Inflammatory macrophage treated with lipopolysaccharide for 1 hour (primary cell): Measurements from ENCODE around the gene FAT3.

Experiments
- DNase-seq, 2 donors: peaks; one replicate each; pipeline ENCODE4 v3.0.0-alpha.2; 2020 to 2022

FAT3 gene

DNA sequence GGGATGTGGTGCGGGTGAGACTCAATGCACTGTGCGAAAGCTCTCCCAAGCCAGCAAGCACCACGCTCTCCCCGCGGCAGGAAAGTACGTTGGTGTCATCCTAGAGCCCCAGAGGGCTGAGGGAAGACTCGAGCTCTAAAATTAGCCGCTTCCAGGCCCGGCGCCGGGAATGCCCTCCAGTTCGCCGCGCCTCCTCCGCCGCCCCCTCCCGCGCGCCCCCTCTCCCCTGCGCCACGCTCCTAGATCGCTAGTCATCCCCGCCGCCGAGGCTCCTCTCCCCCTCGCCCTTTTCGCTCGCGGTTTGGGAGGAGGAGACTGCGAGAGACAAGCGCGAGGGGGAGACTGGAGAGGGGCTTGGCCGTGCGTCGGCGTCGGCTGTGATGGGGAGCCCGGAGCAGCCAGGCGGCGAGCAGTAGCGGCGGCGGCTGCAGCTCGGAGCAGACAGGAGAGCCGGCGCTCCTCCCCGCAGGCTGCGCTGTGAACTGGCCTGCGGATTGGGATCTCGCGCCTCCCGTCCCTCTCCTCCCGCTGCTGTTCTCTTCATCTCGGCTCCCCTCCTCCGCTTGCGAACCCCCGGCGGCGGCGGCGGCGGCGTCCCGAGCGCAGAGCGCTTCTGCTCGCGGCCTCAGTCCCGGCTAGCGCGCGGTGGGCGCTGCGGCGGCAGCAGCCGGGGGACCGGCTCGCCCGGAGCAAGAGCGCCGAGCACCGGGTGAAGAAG is at the start of gene FAT3:
FAT3 (plus strand) TSS at position 412 of the 718 bp plus-strand sequence. CDS start 127,295 bp downstream, outside the sequence.
- no peak for DNase-seq

DNA sequence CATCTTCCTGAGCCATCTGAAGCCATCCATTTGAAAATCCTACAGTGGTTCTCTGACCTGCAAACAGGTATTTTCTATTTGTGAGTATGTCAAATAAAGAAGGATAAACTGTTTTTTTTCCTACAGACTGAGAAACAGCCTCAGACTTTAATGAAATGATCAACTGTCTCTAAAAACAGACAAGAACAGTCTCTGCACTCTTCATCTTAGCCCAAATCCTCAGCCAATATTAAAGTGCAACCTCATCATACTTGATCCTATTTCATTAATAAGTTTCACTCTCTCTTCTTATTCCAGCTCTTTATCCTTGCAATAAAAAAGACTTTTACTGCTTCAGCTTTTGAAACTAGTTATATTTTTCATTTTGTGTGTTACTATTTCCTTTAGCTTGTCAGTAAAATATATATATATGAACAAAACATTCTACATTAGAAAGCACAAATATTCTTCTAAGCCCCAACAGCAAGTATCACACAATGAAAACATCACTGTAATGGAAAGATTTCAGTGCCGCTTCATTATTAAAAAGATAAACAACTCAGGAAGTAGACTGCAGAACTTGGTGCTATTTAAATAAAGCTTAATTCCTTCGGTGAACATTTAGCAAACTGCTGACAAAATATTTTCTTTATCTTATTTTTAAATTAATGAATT is 45.5 kb upstream of the FAT3 start:
- DNase-seq = no peak

DNA sequence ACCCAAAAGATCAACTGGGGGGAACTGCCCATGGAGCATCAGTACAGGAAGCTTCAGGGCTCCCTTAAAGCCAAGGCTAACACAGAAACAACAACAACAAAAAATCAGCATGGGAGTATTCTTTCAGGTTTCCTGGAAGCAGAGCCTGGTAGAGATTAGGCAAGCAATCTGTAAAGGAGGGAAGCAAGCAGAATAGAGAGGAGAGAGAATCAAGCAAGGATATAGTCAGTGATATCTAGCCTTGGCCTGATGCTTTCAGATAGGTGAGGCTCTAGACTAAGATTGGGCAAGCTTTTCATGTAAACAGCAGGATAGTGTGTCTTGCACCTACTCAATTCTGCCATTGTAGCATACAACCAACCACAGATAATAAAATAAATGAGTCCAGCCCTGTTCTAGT is 44.4 kb upstream of the FAT3 start:
- no peak for DNase-seq

DNA sequence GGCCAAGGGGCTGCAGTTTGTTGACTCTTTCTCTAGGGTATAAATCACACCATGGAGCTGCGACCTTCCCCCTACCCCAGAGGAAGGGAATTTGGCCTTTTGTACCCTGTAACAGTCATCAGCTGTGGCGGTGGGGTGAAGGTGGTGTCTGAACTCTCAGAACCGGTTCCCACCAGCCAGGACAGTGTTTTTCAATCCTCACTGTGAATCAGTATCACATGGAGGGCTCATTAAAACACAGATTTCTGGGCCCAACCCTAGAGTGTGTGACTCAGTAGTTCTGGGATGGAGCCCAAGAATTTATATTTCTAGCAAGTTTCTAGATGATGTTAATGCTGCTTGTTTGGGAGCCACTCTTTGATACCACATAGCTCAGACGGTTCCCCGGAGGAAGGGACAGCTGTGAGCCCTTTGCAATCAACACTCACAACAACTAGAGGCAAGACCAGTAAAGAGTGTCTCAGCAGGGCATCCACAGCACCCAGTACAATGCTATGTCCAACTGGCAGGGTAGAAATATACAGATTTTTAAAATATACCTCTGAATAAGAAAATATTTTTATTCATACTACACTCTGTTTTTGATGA is 43.9 kb upstream of the FAT3 start:
- DNase-seq = no peak

DNA sequence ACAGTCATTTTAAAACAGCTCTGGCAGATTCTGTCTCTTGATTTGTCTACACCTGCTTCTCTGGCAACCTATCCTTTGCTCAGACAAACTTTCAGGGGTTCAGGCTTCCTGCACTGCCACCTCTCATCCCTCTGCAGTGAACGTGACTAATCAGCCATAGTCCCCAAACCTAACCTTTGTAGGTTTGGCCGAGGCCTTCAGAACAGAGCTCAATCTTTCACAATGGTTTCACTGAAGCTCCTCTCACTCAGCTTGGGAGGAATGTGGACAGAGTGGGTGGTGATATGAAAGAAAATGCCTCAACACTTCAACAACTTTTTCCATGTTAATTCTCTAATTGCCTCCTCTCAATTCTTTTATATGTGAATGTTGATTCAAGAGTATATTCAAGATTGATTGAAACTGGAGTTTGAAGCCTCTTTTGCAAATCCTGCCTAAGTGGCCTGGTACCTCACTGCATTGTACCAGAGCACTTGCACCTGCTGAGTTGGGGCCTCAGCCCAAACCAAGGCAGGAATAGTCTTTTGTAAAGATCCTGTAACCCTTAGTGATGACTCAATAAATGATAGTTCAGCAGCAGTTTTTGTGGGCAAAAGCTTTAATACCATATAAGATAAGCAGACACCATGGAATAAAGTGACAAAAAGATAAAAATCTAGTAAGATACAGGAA is 33.9 kb upstream of the FAT3 start:
- no peak for DNase-seq

DNA sequence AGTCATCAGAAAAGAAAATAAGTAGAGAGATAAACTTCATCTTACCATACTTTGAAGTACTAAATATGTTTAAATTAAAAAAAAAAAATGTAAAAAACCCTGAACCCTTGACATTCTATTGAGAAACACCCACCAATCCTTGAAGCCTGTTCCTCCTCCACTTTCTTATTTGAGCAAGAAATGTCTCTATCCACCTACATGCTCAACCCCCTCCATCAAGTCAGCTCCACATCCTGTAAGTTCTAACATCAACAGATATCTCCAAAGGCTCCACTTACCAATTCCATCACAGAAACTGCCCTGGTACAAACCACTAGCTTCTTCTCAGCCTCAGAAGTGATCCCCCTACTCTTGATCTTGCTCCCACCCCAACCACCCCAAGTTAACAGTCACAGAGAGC is 32.5 kb upstream of the FAT3 start:
- no peak for DNase-seq

DNA sequence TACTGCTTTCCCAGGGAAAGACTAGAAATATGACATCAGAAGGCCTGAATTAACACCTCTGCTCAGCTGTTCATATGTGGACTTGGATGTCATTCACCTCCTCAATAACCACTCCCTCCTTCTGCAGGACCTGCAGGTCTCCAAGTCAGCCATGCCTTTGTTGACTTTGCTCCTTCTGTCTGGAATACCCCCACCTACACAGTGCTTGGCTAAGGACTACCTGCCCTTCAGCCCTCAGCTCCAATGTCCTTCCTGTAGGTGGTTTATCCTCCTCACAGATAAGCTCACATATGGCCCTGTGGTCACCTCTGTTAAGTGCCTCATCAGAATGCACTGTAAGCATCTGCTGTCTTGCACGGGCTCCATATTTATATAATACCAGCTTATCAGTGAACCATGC is 26.4 kb upstream of the FAT3 start:
- DNase-seq = no peak

DNA sequence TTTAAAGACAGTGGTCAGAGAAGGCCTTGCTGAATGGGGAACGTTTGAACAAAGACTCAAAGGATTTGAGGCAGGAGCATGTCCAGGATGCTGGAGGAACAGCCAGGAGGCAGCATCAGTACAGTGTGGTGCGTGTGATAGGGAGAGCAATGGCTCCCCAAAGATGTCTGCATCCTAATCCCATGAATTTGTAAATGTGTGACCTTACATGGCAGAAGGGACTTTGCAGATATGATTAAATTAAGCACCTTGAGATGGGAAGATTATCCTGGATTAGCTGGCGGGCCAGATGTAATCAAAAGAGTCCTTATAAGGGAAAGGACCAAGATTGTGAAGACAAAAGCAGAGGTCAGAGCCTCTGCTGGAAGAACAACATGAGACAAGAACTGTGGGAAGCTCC is 24.6 kb upstream of the FAT3 start:
- no peak for DNase-seq

DNA sequence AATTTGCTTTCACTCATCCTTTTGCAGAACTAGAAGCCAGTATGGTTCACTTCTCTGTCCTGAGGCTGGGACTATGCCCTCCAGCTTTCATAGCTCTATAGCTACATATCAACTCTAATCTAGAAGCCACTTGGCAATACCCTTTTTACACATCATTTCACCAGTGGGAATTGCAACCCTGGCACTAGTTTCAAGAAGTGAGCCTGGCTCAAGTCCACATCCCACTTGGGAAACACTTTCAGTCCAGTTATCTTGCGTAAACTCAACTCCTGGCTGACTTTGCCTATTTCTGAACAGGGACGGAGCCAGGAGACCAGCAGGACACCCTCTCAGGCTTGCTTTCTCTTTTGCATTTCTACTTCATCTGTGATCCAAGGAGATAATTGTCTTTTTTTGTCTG is 19.9 kb upstream of the FAT3 start:
- no peak for DNase-seq

DNA sequence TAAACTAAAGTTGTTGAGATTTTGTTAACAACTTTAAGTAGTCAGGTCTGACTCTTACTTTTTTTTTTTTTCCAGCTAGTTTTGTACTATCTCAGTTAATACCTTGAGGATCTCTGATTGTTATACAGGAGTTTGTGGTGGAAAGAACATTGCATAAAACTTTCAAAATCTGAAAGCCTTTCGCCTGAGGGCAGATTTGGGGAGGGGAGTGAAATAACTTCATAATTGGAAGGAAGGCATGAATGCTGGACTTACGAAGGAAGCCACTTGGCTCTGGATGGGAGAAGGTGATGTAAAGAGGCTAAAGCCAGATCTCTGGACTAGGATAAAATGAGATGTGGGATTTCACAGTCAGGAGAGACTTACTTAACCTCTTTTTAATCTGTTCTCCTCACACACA is 18.2 kb upstream of the FAT3 start:
- DNase-seq = no peak

DNA sequence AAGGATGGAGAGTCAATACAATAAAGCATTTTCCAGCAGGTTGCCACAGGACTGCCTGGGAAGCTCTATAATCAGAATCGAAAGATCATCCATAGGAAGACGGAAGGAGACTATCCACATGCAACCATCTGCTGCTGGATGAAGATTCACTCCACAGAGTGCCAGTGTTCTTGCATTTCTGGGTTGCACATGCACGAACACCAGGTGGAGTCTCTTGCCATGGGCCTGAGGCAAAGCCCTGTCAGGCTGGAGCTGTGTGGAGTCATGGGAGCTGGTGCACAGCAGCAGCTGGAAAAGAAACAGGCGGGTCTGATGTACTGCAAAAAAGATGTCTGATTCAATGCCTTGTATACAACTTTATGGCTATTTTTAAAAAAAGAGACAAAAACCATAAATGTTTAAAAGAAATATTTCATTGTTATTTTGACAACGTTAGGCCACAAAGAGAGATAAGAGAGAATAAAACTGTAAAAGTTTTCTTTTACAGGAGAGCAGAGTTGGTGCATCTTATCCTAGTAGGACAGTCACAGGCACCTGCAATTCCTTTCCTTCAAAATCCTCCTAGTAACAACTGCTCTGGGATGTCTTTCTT is 12.9 kb upstream of the FAT3 start:
- DNase-seq = no peak

DNA sequence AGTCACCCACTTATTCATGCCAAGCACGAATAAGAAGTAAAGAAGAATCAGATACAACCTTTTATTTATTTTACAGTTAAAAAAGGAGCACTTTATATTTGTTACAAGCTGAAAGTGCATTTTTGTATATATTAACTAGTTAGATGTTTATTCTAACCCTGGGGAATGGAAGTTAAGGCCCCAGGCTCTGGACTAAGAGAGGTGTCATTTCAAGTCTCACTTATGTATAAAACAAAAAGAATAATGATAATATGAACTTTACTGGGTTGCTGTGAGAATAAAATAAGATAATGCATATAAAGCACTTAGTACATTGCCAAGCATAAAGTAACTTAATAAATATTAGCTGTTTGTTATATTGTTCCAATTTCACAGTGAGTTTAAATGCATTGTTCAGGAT is 12.1 kb upstream of the FAT3 start:
- DNase-seq = no peak

DNA sequence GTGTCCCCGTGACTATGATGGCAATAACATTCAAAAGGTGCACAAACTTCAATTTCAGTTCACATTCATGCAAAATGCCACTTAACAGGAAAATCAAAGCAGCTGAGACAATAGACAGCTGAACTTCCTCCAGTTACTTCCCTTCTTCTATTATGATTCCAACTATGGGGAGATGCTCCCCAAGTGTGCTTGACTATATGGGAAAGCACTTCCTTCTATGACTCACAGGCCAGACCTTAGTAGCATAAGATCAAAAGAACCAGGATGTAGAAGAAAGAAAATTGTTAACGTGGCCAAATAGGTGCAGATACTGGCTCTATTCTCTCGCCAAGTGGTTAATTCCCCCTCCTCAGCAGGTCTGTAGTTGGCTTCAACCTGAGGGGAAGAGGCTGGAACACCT is 7.8 kb upstream of the FAT3 start:
- DNase-seq = no peak

DNA sequence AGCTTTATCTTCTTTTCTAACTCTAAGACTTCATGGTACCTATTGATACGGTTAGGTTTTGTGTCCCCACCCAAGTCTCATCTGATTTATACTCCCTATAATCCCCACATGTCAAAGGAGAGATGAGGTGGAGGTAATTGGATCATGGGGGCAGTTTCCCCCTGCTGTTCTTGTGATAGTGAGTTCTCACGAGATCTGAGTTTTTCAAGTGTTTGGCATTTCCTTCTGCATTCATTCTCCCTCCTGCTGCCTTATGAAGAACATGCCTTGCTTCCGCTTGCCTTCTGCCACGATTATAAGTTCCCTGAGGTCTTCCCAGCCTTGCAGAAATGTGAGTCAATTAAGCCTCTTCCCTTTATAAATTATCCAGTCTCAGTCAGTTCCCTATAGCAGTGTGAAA is 5.1 kb upstream of the FAT3 start:
- no peak for DNase-seq

DNA sequence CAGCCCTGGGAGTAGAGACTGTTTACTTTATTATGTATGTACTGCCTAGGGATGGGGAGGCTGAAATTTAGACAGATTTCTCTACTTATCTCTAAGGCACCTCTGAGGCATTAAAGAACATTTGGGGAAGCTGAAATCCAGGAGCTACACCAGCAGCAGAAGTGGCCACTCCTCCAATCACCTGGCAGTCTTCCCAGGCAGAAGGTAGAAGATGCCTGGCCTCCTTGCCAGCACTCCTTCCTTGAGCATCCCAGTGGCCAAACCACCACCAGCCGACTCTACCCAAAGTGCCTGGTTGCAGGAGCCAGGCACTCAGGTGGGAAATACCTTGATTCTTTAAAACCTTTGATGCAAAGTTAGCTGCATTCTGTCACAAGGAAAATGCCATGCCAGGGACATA is 1.9 kb upstream of the FAT3 start:
- no peak for DNase-seq

DNA sequence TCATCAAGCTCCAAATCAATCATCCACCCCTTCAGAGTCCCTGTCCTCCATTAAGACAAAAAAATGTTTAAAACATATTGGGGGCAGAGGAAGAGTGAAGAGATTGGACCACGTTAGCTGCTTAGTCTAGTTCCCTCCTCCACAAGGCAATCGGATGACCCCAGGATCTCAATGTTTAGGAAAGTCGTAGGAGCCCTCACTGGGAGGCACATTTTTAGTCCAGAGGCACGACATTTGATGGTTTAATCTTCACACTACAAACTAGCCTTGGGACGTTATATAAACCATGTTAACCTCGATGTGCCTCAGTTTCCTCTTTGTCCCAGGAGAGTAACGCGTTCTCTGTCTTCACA is 588 bp upstream of the FAT3 start:
- DNase-seq = no peak

DNA sequence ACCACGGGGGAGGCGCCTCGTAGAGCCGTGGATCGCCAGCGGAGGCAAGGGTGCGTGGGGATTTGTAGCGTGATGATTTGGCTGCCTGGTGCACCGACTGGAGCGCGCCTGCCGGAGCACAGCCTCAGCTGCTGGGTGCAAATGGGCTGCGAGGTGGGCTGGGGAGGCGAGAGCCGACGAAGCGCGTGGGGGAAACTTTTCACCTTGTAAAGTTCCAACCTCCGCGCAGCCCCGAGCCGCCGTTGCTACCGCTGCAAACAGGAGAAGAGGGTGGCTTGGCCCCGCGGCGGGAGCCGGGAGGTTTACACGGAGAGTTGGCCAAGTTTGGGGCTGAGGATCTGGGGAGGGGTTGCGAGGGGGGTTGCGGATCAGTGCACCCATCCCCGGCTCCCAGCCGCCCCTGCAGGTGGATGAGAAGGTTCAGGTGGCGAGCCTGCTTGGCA is 528 bp downstream of the FAT3 start:
- no peak for DNase-seq

DNA sequence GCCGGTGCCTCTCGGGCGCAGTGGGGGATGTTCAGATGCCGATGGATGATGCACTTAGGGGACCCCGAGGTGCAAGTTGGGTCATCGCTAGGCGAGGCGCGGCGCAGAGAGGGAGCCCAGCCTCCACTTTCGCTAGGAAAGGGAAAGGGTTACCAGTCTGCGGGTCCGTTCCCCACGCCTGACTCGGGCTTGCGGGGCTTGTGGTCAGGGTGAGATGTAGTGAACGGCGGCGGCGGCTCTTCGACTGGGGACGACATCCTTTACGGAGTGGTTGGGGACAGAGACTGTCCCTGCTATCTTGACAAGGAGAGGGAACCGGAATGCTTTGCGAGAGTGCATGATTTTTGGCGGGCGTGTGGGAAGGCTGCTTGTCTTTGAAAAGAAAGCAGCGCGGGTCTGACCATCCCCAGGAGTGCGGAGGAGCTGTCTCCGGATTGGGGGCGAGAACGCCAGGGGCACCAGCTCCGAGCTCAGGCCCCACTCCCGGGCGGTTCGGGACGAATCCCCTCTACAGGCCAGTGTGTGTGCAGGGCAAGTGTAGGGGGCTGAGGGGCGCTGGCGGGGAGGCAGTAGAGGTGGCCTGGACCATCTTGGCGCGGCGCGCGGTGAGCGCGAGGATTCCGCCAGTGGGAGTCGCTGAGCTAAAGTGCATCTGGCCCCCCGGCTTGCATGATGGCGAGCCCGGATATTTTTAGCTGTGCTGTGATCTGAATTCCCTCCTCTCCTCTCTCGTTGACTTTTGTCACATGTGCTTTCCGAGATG is 1.1 kb downstream of the FAT3 start:
- DNase-seq = no peak

DNA sequence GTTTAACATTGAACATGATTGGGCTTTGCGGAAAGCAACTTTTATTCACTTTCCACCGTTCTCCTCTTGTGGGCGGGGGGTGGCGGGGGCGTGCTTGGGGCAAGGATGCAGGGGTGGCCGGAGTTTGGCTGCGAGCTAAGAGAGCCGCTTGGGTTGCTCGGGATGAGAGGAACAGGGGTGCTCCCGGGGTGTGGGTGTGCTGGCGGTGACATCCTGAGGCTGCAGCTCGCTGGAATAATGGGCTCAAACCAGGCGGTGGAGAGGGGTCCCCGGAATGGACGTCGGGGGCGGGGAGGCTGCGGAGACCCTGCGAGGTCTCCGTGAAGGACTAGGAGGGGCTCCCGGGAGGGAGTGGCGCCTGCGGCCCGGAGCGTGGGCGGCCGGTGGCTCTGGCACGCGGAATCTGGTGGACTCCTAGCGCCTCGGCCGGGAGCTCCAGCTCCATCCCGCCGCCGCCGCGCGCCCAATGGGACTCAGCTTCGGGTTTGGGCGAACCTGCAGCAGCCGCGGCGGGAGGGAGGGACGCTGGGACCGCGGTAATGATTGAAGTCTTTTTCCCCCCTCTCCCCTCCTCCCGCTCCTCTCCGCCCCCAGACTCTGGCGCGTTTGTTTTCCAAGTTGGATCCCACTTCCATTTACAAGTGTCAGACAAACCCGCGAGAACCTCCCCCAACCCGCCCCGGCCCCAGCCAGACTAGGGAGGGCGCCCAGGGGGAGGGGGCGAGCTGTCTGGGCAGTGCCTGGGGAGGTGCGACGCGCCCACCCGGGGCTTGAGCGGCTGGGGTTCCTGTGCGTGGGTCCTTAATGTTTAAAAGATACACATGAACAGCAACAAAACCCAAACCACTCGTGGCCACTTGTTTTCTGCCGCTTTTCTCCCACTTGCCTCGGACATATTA is 2.0 kb downstream of the FAT3 start:
- no peak for DNase-seq

DNA sequence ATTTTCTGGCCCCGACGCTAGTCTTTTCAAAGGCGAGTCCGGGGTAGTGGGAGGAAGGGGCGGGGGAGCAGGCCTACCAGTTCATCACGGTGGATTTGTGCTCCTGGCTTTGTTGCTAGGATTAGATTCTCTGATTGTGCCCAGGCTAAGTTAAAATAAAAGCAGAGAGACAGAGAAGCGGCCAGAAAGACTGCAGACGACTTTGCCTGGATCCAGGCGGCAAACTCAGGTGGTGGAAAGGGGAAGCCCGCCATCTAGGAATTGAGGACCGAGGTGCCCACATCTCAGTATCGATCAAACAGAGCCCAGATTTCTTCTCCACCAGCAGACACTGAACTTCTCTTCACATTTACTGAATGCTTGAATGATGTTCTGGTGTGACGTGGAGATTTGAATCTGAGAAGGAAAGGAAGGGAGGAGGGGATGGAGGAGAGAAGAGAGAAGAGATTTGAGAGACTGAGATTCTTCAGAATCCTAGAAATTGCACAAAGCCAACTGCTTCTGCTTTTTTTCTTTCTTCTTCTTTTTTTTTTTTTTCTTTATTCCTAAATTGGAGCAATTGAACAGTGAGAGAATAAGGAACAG is 2.7 kb downstream of the FAT3 start:
- no peak for DNase-seq
